GM18867 (cell line): ENCODE measurements around the gene CCDC92.

Experiments used
- ATAC-seq: cut with Tn5 transposase; IDR thresholded peaks from one replicate; pipeline ENCODE4 v1.9.1; 2021; ENCODE audit warnings: mild to moderate bottlenecking, moderate library complexity; ENCODE audit not compliant: unreplicated experiment

CCDC92 gene

GRCh38 chr12:123972457-123973401 is at the start of gene CCDC92, which contains the start of gene ZNF664:
TSS of gene CCDC92 (minus strand) at chr12:123972831. CDS start at chr12:123944305, 28,526 bp downstream.
TSS of gene ZNF664 (plus strand) at chr12:123973215. CDS start at chr12:124012145, 38,930 bp downstream.
- peak; percentile 79 for ATAC-seq

- ATAC-seq: no peak
These were observed 49.5 kb upstream of the CCDC92 start for GRCh38 chr12:124022161-124022560.

DNA sequence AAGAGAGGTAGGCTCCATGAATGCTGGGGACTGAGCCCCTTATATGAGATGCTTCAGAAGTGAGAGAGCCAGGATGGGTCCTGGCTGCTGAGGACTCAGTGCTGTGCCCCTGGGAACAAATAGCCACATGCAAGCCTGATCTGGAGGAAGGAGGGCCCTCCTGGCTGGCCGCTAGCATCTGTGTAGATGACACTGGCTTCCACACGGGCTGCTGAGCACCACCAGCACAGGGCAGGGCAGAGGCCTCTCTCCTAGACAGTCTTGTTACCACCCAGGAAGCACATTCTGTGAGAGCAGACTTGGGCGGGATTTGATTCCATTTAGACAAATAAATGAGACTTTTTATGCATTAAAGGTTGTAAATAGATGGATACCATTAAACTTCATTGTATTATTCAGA is 48.4 kb upstream of the CCDC92 start:
- no peak for ATAC-seq

- ATAC-seq: no peak
These were observed 47.9 kb upstream of the CCDC92 start for GRCh38 chr12:124020514-124020949.

- no peak for ATAC-seq
These were observed 46.5 kb upstream of the CCDC92 start for GRCh38 chr12:124019115-124019514.

DNA sequence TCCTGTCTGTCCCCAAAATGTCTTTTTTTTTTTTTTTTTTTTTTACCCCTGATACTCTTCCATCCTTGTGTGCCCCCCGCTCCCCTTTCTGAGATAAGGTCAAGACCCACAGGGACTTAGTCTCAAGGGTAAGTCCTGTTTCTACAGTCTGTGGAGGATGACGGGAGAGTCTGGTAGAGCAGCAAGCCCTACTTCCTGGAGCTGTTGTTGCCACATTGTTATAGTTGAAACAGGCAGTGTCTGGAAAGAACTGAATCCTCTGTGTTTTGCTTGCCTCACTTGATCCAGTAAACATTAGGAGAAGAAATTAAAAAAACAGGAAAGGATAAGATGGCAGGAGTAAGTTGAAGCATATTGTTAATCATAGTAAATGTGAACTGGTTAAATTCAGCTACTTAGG is 45.9 kb upstream of the CCDC92 start:
- no peak for ATAC-seq

DNA sequence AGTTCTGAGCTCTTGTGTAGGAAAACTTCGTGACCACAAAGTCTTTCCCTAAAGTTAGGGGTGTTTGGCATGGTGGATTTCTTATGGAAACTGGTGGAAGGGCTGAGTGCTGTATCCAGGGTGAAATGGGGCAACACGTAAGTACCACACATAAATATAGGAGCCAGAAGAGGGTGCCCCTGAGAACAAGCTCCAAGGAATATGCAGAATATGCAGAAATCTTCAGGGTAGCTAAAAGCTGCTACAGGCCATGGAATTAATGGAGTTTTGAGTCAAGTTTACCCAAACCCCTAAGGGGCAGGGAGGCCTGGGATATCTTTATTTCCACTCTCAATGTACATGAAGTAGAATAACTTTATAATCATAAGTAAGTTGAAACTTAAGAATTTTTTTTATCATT is 44.4 kb upstream of the CCDC92 start:
- ATAC-seq: no peak

- no peak for ATAC-seq
These were observed 43.1 kb upstream of the CCDC92 start for GRCh38 chr12:124015494-124016461.

DNA sequence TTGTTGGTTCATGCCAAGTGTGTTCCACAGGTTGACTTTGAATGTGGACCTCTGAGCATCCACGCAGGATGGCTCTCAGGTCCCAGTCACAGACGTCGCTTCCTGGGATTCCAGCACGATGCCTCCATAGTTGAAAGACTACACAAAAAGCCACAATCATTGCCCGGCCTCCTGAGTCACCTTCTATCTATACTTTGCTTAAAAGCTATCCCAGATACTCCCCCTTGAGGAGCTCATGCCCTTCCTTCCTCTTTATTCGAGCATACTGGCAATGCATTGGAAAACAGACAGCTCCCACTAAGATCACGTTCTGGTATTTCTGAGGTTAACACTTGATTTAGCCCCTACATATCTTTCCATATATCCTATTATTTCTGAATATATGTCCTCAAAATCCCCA is 40.4 kb upstream of the CCDC92 start:
- no peak for ATAC-seq

- no peak for ATAC-seq
These were observed 38.9 kb upstream of the CCDC92 start for GRCh38 chr12:124011435-124012115.

GRCh38 chr12:124010687-124011086 is 38.1 kb upstream of the CCDC92 start:
- no peak for ATAC-seq

- ATAC-seq: no peak
These were observed 37.1 kb upstream of the CCDC92 start for GRCh38 chr12:124009781-124010180.

GRCh38 chr12:124008595-124008994 is 36.0 kb upstream of the CCDC92 start:
- ATAC-seq: no peak

DNA sequence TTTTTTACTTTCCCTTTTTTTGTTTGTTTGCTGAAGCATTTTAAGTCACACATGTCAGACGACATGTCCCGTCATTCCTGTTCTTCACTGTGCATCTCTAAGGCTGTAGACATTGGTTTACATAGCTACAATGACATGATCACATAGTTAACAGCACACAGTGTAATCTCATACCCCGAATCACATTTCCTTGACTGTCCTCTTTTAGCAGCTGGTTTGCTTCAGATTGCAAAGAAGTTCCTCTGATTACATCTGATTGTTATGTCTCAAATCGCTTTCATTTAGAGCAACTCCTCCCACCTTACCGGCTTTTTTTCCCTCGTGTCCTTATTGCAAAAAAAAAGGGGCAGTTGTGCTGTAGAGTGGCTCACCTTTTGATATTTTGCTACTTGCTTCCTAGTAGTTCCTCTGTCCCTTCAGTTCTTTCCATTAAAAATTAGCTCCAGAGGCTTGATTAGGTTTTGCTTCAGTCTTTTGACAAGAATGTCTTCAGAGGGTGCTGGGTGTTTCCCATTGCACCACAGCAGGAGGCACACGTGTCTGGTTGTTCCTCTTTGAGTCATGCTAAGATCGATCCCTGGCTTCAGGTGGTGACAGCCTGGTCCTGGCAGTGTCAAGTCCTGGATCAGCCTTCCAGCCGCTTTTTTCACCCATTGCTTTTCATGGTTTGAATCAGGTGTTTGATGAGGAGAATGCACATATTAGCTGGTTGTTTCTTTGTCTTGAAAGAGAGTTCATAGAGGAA is 35.4 kb upstream of the CCDC92 start:
- no peak for ATAC-seq

GRCh38 chr12:124006846-124007713 is 34.4 kb upstream of the CCDC92 start:
- ATAC-seq: no peak

GRCh38 chr12:124006085-124006845 is 33.6 kb upstream of the CCDC92 start:
- no peak for ATAC-seq

DNA sequence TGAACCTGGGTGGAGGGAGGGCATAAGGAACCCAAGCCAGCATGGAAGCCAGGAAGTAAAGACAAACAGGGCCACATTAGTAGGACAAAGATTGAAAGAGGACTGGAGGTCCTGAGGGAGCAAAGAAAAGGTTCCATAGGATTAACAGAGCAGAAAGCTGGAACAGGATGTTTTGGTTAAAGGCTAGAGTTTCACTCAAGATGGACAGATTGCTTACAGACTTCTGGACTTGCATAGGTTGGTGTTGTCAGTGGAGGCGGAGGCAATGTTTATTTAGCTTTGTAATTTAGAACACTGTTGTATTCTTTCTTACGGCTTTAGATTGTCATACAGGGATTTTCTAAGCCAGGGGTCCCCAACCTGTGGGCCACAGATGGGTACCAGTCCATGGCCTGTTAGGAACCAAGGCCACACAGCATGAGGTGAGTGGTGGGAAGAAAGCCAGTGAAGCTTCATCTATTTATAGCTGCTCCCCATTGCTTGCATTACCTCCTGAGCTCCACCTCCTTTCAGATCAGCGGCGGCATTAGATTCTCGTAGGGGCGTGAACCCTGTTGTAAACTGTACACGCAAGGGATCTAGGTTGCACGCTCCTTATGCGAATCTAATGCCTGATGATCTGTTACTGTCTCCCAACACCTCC is 31.7 kb upstream of the CCDC92 start:
- ATAC-seq: no peak

DNA sequence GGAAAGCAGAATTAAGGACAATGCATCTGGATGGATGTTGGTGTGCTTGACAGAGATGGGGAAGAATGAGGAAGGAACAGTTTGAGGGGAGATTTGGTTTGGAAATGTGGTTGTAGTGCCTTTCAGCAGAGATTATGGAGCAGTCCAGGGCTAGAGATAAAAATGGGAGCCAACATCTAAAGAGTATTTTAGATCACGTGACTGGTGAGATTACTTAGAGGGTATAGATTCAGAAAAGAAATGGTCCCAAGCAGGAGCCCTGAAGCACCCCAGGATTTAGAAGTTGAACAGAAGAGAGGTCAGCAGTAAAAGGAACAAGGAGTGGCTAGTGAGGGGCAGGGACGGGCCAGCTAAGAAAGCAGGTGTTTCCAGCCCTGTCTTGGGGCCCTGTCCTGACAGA is 30.0 kb upstream of the CCDC92 start:
- no peak for ATAC-seq
